Spleen (tissue), 11 donors: ENCODE results near the gene IMMP2L. TPM values are rescaled to one million over a fixed set of nuclear protein-coding genes. Genes with fewer than 3 reads are reported as not detected.

Source experiments
- DNase-seq: peaks from one replicate; pipeline ENCODE4 v3.0.0-alpha.2; 2020
- H3K27ac ChIP-seq, 8 donors: fragments of 200-600 bp; sonication (generic) in 7 of 8; 1 replicate in 4 of 8; 2 replicates in 4 of 8; pipeline versions ENCODE4 v1.5.0 to v1.8.0; 2016 to 2021; ENCODE audit warnings: inconsistent platforms in 4 of 8, mild to moderate bottlenecking in 4 of 8, moderate library complexity in 1 of 8
- H3K27me3 ChIP-seq, 7 donors: fragments of 200-600 bp; sonication (generic) in 6 of 7; replicated peaks in 1 of 7; 1 replicate in 4 of 7; 2 replicates in 3 of 7; pipeline versions ENCODE4 v1.5.0 to v1.8.0; 2016 to 2021; ENCODE audit warnings: inconsistent platforms in 3 of 7, mild to moderate bottlenecking in 1 of 7
- H3K36me3 ChIP-seq, 6 donors: fragments of 200-600 bp; sonication (generic) in 5 of 6; 1 replicate in 4 of 6; 2 replicates in 2 of 6; pipeline versions ENCODE4 v1.5.0 to v1.8.0; 2016 to 2021; ENCODE audit warnings: inconsistent platforms in 2 of 6
- H3K4me1 ChIP-seq, 6 donors: fragments of 200-600 bp; sonication (generic) in 5 of 6; 1 replicate in 3 of 6; 2 replicates in 3 of 6; pipeline versions ENCODE4 v1.5.0 to v1.8.0; 2016 to 2021; ENCODE audit warnings: inconsistent platforms in 3 of 6
- H3K4me3 ChIP-seq, 8 donors: fragments of 200-600 bp; sonication (generic) in 7 of 8; 1 replicate in 4 of 8; 2 replicates in 4 of 8; pipeline versions ENCODE4 v1.5.0 to v1.8.0; 2016 to 2021; ENCODE audit warnings: inconsistent platforms in 4 of 8, mild to moderate bottlenecking in 4 of 8, moderate library complexity in 2 of 8
- H3K9me3 ChIP-seq, 8 donors: fragments of 200-600 bp; sonication (generic) in 7 of 8; 1 replicate in 4 of 8; 2 replicates in 4 of 8; pipeline versions ENCODE4 v1.5.0 to v1.8.0; 2016 to 2021; ENCODE audit warnings: inconsistent platforms in 4 of 8
- CTCF ChIP-seq, 11 experiments: fragments of 200-600 bp in 7 of 11; fragments of 450-650 bp in 4 of 11; sonication (generic) in 4 of 11; IDR thresholded peaks in 8 of 11; conservative IDR thresholded peaks in 3 of 11; 1 replicate in 7 of 11; 2 replicates in 4 of 11; pipeline versions ENCODE4 v1.4.0 to v1.8.0; 2016 to 2021; ENCODE audit warnings: antibody characterized with exemption in 11 of 11, inconsistent platforms in 4 of 11, mild to moderate bottlenecking in 1 of 11
- POLR2A ChIP-seq, 3 donors: fragments of 450-650 bp; IDR thresholded peaks; one replicate each; pipeline ENCODE4 v1.5.1; 2017; ENCODE audit warnings: antibody characterized with exemption in 3 of 3, mild to moderate bottlenecking in 1 of 3
- POLR2AphosphoS5 ChIP-seq, 3 donors: sonication (generic); formaldehyde crosslinking; IDR thresholded peaks; one replicate each; pipeline ENCODE4 v1.5.1; 2017; ENCODE audit warnings: antibody characterized with exemption in 3 of 3
- WGBS, 5 donors: extraction: QIAGEN DNeasy Blood & Tissue Kit in 3 of 5; methylation state at CpG; one replicate each; pipeline versions ENCODE4 v1.1.5 to v1.1.7; 2013 to 2018; 5-methylcytosine and 5-hydroxymethylcytosine counted together
- intact Hi-C: fragments of 100-400 bp; cut with DNase I; formaldehyde crosslinking; loops from one replicate; pipeline ENCODE4 v1.15.0; 2023; ENCODE audit warnings: low total_unique reads
- polyA plus RNA-seq, 3 donors: library from polyadenylated mRNA; stranded (reverse); fragments of 200-250 nt; gene quantifications; one replicate each; pipeline ENCODE4 v1.2.1, GENCODE V29; 2013
- total RNA-seq, 7 donors: library from RNA; depleted of rRNA in 3 of 7; stranded (reverse); fragments of >200 nt in 3 of 7; fragmentation: NEBNext Ultra II Directional in 4 of 7; extraction: Animal tissue kit (Norgen Biotek cat#: 25700) in 4 of 7; gene quantifications; one replicate each; pipeline versions ENCODE4 v1.1.0 to v1.2.1, GENCODE V29; 2016 to 2021
- donor health status: healthy with polysubstance abuse.
- donor health status: DM: no; HTN: no; CAD: no; lungs with moderate emphysema.
- donor health status: DM: no; HTN: no; CAD: no.
- donor health status: Bipolar disorder and iron deficiency.
- donor health status: healthy.
- donor health status: DM: no; HTN: no; CAD: no.
- donor health status: DM: yes; HTN: yes; CAD: no.

IMMP2L gene
- total and polyA plus RNA-seq, 10 donors = 6.5 to 32.7 (median 9.8) TPM

GRCh38 chr7:110914263-110914662 is 648.0 kb downstream of the IMMP2L start:
- 64 to 81% (median 69%) methylated on average over 2 of the region's 2 CpGs for WGBS, 5 donors
- H3K4me1 ChIP-seq = no peaks in the 10 kb centered on the region
- no peak for DNase-seq
- intact Hi-C loops = no loop called here
- H3K27me3 ChIP-seq = no peaks in the 10 kb centered on the region
- no peak overlapping the region for H3K4me3 ChIP-seq
- H3K36me3 ChIP-seq = no peaks in the 10 kb centered on the region
- H3K9me3 ChIP-seq = no peaks in the 10 kb centered on the region
- no peak overlapping the region for H3K27ac ChIP-seq
- TF ChIP-seq CTCF (IDR thresholded peaks at IDR 0.05 in 8 of 11, conservative IDR thresholded peaks at IDR 0.05 in 3 of 11) (no peak), POLR2AphosphoS5 (IDR thresholded peaks at IDR 0.05) (no peak), POLR2A (IDR thresholded peaks at IDR 0.05) (no peak)

- TF ChIP-seq POLR2AphosphoS5 (IDR thresholded peaks at IDR 0.05) (no peak), POLR2A (IDR thresholded peaks at IDR 0.05) (no peak), CTCF (IDR thresholded peaks at IDR 0.05 in 8 of 11, conservative IDR thresholded peaks at IDR 0.05 in 3 of 11) (no peak)
- no peak overlapping the region for H3K27ac ChIP-seq
- H3K9me3 ChIP-seq = peaks cover 0 to 9% (median 0%) of the 10 kb centered on the region in 8 donors
- no peaks in the 10 kb centered on the region for H3K36me3 ChIP-seq
- no peak overlapping the region for H3K4me3 ChIP-seq
- intact Hi-C loops = no loop called here
- 85 to 94% (median 91%) methylated on average over 2 of the region's 2 CpGs for WGBS, 5 donors
- H3K4me1 ChIP-seq = no peaks in the 10 kb centered on the region
- no peaks in the 10 kb centered on the region for H3K27me3 ChIP-seq
- no peak for DNase-seq
Measured at GRCh38 chr7:110911632-110912031, 650.7 kb downstream of the IMMP2L start.

GRCh38 chr7:110909117-110909516 is 653.2 kb downstream of the IMMP2L start:
- peaks cover 0 to 9% (median 0%) of the 10 kb centered on the region in 8 donors for H3K9me3 ChIP-seq
- 50 to 59% (median 56%) methylated on average over 3 of the region's 3 CpGs for WGBS, 5 donors
- no peaks in the 10 kb centered on the region for H3K36me3 ChIP-seq
- no peak overlapping the region for H3K4me3 ChIP-seq
- no peak overlapping the region for H3K27ac ChIP-seq
- intact Hi-C loops = no loop called here
- TF ChIP-seq POLR2AphosphoS5 (IDR thresholded peaks at IDR 0.05) = no peak
- TF ChIP-seq CTCF (IDR thresholded peaks at IDR 0.05 in 8 of 11, conservative IDR thresholded peaks at IDR 0.05 in 3 of 11) = no peak
- TF ChIP-seq POLR2A (IDR thresholded peaks at IDR 0.05) = no peak
- no peak for DNase-seq
- H3K4me1 ChIP-seq = no peaks in the 10 kb centered on the region
- H3K27me3 ChIP-seq = no peaks in the 10 kb centered on the region

GRCh38 chr7:110905773-110906566 is 656.3 kb downstream of the IMMP2L start:
- no peak overlapping the region for H3K4me3 ChIP-seq
- DNase-seq = no peak
- TF ChIP-seq POLR2AphosphoS5 (IDR thresholded peaks at IDR 0.05) (no peak), CTCF (IDR thresholded peaks at IDR 0.05 in 8 of 11, conservative IDR thresholded peaks at IDR 0.05 in 3 of 11) (no peak), POLR2A (IDR thresholded peaks at IDR 0.05) (no peak)
- no peaks in the 10 kb centered on the region for H3K4me1 ChIP-seq
- H3K27me3 ChIP-seq = no peaks in the 10 kb centered on the region
- no peak overlapping the region for H3K27ac ChIP-seq
- peaks cover 0 to 9% (median 0%) of the 10 kb centered on the region in 8 donors for H3K9me3 ChIP-seq
- no peaks in the 10 kb centered on the region for H3K36me3 ChIP-seq
- WGBS, 5 donors = 77 to 86% (median 78%) methylated on average over 4 of the region's 4 CpGs
- intact Hi-C loops = no loop called here
